PC-3 (cell line): Measurements from ENCODE around the gene CALM1. TPM values are rescaled to one million over a fixed set of nuclear protein-coding genes. Genes with fewer than 3 reads are reported as not detected.

ENCODE experiments used
- ATAC-seq: fragments of 200-7000 bp; cut with Tn5 transposase; 2 replicates; pipeline ENCODE4 v1.9.1; 2020; ENCODE audit warnings: mild to moderate bottlenecking, moderate library complexity
- BruUV-seq: library from RNA; stranded (reverse); fragments of 400-500 nt; replicated peaks from 2 replicates; lab custom pipeline; 2021; lab: Mats Ljungman, UMichigan
- CTCF ChIA-PET: fragments of 300-600 bp; sonication (Branson Sonifier 250); formaldehyde crosslinking; loops from one replicate; lab custom pipeline; 2022; ENCODE audit warnings: antibody characterized with exemption; lab: Charles Lee
- POLR2A ChIA-PET: fragments of 300-600 bp; sonication (Branson Sonifier 250); formaldehyde crosslinking; loops from one replicate; lab custom pipeline; 2022; ENCODE audit warnings: antibody characterized with exemption; ENCODE audit not compliant: unreplicated experiment; lab: Charles Lee
- DNase-seq: peaks from one replicate; pipeline ENCODE4 v3.0.0-alpha.2; 2015
- H2AFZ ChIP-seq: fragments of 300-600 bp; sonication (generic); 2 replicates; pipeline ENCODE4 v1.6.0; 2016; ENCODE audit warnings: antibody characterized with exemption, low read length
- H3F3A ChIP-seq: fragments of 300-600 bp; sonication (generic); one replicate; pipeline ENCODE4 v1.6.0; 2017; ENCODE audit warnings: antibody characterized with exemption, low read length, control low read depth, mild to moderate bottlenecking; ENCODE audit not compliant: unreplicated experiment
- H3K27ac ChIP-seq: fragments of 300-600 bp; sonication (generic); 2 replicates; pipeline ENCODE4 v1.5.1; 2016; ENCODE audit warnings: mild to moderate bottlenecking, low read length
- H3K27me3 ChIP-seq: fragments of 300-600 bp; sonication (generic); 2 replicates; pipeline ENCODE4 v1.6.1; 2016; ENCODE audit warnings: low read length, mixed read lengths
- H3K36me3 ChIP-seq: fragments of 300-600 bp; sonication (generic); 2 replicates; pipeline ENCODE4 v1.6.1; 2016; ENCODE audit warnings: low read depth, mixed run types, low read length, mixed read lengths
- H3K4me1 ChIP-seq: fragments of 300-600 bp; sonication (generic); 2 replicates; pipeline ENCODE4 v1.5.1; 2016; ENCODE audit warnings: low read length; ENCODE audit not compliant: insufficient read depth
- H3K4me2 ChIP-seq: fragments of 300-600 bp; sonication (generic); 2 replicates; pipeline ENCODE4 v1.6.0; 2016; ENCODE audit warnings: low read length
- H3K4me3 ChIP-seq: fragments of 300-600 bp; sonication (generic); 2 replicates; pipeline ENCODE4 v1.5.1; 2016; ENCODE audit warnings: mild to moderate bottlenecking, low read length, mixed read lengths
- H3K79me2 ChIP-seq: fragments of 300-600 bp; sonication (generic); 2 replicates; pipeline ENCODE4 v1.6.1; 2017; ENCODE audit warnings: low read length, mixed read lengths
- H3K9ac ChIP-seq: fragments of 300-600 bp; sonication (generic); 2 replicates; pipeline ENCODE4 v1.6.0; 2016; ENCODE audit warnings: mild to moderate bottlenecking, low read length
- H3K9me2 ChIP-seq: fragments of 300-600 bp; sonication (generic); replicated peaks from 2 replicates; pipeline ENCODE4 v1.6.1; 2016; ENCODE audit warnings: mixed run types, low read length, mixed read lengths
- H3K9me3 ChIP-seq: fragments of 300-600 bp; sonication (generic); 2 replicates; pipeline ENCODE4 v1.6.1; 2016; ENCODE audit warnings: low read length, mixed read lengths
- H4K20me1 ChIP-seq: fragments of 300-600 bp; sonication (generic); 2 replicates; pipeline ENCODE4 v1.6.1; 2016; ENCODE audit warnings: low read length, mixed read lengths
- EZH2 ChIP-seq: fragments of 300-600 bp; sonication (generic); IDR thresholded peaks from one replicate; pipeline ENCODE4 v1.6.1; 2017; ENCODE audit warnings: antibody characterized with exemption, mild to moderate bottlenecking, low read length; ENCODE audit not compliant: unreplicated experiment
- EZH2phosphoT487 ChIP-seq: fragments of 300-600 bp; sonication (generic); IDR thresholded peaks from 2 replicates; pipeline ENCODE4 v1.6.1; 2018; ENCODE audit warnings: mild to moderate bottlenecking, antibody characterized with exemption, low read length, borderline replicate concordance
- intact Hi-C: fragments of 100-400 bp; cut with micrococcal nuclease; formaldehyde crosslinking; loops from 2 replicates; pipeline ENCODE4 v1.9.0; 2023
- total RNA-seq: library from RNA; depleted of rRNA; stranded (reverse); fragments of >200 nt; gene quantifications from 2 replicates; pipeline ENCODE4 v1.2.3, GENCODE V29; 2014
- TF ChIP-seq, protein P1 (sequence below): fragments of 300-600 bp; sonication (generic); conservative IDR thresholded peaks from 2 replicates; pipeline ENCODE4 v1.5.1; 2017; ENCODE audit warnings: antibody characterized with exemption, low read depth, mild to moderate bottlenecking, low read length

CALM1 gene
- total RNA-seq, 1 experiment from 2014 or later = 1,162 TPM

DNA sequence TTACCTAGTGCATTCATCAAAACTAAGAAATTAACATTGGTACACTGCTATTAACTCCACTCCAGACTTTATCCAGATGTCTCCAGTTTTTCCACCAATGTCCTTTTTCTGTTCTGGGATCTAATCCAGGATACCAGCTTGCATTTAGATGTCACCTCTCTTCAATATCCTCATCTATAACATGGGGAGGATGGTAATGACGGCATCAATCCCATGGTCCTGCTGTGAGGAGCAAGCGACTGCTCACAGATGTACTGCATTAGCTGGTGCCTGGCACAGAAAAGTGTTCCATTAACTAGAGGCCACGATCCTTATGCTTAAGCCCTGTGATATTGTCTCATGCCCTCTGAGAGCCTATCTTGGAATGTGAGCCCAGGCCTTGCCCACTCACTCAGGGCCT is 53.8 kb downstream of the CALM1 start:
- intact Hi-C loops = loop anchor here (10.0 kb wide), 1 partner anchor 744 kb away; no protein-coding TSS in a partner anchor
- Histone ChIP-seq H3K36me3 (no peaks in the 10 kb centered on the region), H3K4me2 (no peak overlapping the region), H3K9ac (no peak overlapping the region), H3K79me2 (no peaks in the 10 kb centered on the region), H3K4me3 (no peak overlapping the region), H3K9me2 (no peaks in the 10 kb centered on the region), H3F3A (no peaks in the 10 kb centered on the region), H4K20me1 (no peaks in the 10 kb centered on the region), H3K4me1 (no peaks in the 10 kb centered on the region), H3K9me3 (peaks cover 8% of the 10 kb centered on the region; the same call in 1 of the 2 replicates), H3K27me3 (no peaks in the 10 kb centered on the region), H2AFZ (no peak overlapping the region), H3K27ac (no peak overlapping the region)
- DNase-seq (no peak), ATAC-seq (no peak; the same call in 1 of the 2 replicates)
- ChIA-PET POLR2A (no interaction called here), CTCF (no interaction called here)
- no TSS peak for BruUV-seq
- no peak for TF ChIP-seq EZH2phosphoT487
- TF ChIP-seq, protein P1, sequence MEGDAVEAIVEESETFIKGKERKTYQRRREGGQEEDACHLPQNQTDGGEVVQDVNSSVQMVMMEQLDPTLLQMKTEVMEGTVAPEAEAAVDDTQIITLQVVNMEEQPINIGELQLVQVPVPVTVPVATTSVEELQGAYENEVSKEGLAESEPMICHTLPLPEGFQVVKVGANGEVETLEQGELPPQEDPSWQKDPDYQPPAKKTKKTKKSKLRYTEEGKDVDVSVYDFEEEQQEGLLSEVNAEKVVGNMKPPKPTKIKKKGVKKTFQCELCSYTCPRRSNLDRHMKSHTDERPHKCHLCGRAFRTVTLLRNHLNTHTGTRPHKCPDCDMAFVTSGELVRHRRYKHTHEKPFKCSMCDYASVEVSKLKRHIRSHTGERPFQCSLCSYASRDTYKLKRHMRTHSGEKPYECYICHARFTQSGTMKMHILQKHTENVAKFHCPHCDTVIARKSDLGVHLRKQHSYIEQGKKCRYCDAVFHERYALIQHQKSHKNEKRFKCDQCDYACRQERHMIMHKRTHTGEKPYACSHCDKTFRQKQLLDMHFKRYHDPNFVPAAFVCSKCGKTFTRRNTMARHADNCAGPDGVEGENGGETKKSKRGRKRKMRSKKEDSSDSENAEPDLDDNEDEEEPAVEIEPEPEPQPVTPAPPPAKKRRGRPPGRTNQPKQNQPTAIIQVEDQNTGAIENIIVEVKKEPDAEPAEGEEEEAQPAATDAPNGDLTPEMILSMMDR = no peak
- no peak for TF ChIP-seq EZH2

DNA sequence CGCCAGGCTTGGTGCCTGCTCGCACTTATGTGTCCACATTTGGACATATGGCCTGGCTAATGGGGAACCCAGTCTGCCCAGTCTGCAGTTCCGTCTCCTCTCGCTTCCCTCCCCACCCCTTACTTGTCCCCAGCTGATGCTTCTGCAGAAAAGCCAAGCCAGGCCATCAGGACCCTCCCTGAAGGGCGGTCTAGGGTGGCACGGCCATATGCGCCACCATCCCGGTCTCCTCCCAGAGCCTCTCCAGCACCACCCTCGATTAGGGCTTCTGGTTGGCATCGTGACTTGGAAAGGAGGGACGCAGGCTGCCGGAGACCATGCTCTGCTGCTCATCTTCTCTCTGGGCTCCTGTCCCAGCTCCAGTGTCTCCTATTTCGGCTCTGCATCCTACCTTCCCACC is 54.6 kb downstream of the CALM1 start:
- Histone ChIP-seq H3K4me2 (no peak overlapping the region), H3K36me3 (no peaks in the 10 kb centered on the region), H3K4me1 (no peaks in the 10 kb centered on the region), H4K20me1 (no peaks in the 10 kb centered on the region), H3K79me2 (no peaks in the 10 kb centered on the region), H3F3A (no peaks in the 10 kb centered on the region), H3K4me3 (no peak overlapping the region), H3K27me3 (no peaks in the 10 kb centered on the region), H3K27ac (no peak overlapping the region), H3K9ac (no peak overlapping the region), H2AFZ (no peak overlapping the region), H3K9me3 (peaks cover 8% of the 10 kb centered on the region; the same call in 1 of the 2 replicates), H3K9me2 (no peaks in the 10 kb centered on the region)
- no peak for ATAC-seq
- CTCF ChIA-PET = no interaction called here
- TF ChIP-seq EZH2phosphoT487 (no peak), EZH2 (no peak)
- TF ChIP-seq, protein P1 = no peak
- POLR2A ChIA-PET = no interaction called here
- intact Hi-C loops = loop anchor here (10.0 kb wide), 1 partner anchor 743 kb away; no protein-coding TSS in a partner anchor
- no TSS peak for BruUV-seq
- DNase-seq = no peak

DNA sequence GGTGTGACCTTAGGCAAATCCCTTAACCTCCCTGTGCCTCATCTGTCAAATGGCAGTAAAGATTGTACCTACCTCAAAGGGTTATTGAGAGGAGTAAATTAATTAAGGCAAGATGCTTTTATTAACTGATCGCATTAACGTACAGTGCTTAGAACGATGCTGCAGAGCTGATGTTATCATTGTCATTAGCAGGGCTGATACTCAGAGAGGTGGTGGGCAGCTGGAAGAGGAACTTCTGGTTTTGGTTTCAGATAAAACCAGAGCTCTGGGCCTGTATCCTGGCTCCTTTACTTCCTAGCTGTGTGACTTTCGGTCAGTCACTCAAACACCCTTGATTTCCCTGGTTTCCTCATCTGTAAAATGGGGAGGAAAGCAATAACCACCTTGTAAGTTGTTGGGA is 55.1 kb downstream of the CALM1 start:
- Histone ChIP-seq H3K4me2 (no peak overlapping the region), H3K9me2 (no peaks in the 10 kb centered on the region), H3K27ac (no peak overlapping the region), H4K20me1 (no peaks in the 10 kb centered on the region), H3K9ac (no peak overlapping the region), H3K79me2 (no peaks in the 10 kb centered on the region), H3K4me3 (no peak overlapping the region), H3K27me3 (no peaks in the 10 kb centered on the region), H2AFZ (no peak overlapping the region), H3K4me1 (no peaks in the 10 kb centered on the region), H3F3A (no peaks in the 10 kb centered on the region), H3K9me3 (peaks cover 8% of the 10 kb centered on the region; the same call in 1 of the 2 replicates), H3K36me3 (no peaks in the 10 kb centered on the region)
- ATAC-seq = no peak
- intact Hi-C loops = loop anchor here (1.0 to 10.0 kb wide), 2 partner anchors 142 to 743 kb away; no protein-coding TSS in a partner anchor
- ChIA-PET POLR2A (no interaction called here), CTCF (interaction anchor here (0.6 kb wide), 1 partner anchor 43 kb away, joined by 8 read pairs; no protein-coding TSS in a partner anchor)
- TF ChIP-seq, protein P1 = no peak
- TF ChIP-seq EZH2phosphoT487 = no peak
- DNase-seq = no peak
- BruUV-seq = no TSS peak
